HG03565 (cell line): Measurements from ENCODE around the gene WARS2.

Experiments used
- ATAC-seq: cut with Tn5 transposase; IDR thresholded peaks from one replicate; pipeline ENCODE4 v1.9.1; 2021; ENCODE audit warnings: mild to moderate bottlenecking, moderate library complexity; ENCODE audit not compliant: unreplicated experiment

WARS2 gene

DNA sequence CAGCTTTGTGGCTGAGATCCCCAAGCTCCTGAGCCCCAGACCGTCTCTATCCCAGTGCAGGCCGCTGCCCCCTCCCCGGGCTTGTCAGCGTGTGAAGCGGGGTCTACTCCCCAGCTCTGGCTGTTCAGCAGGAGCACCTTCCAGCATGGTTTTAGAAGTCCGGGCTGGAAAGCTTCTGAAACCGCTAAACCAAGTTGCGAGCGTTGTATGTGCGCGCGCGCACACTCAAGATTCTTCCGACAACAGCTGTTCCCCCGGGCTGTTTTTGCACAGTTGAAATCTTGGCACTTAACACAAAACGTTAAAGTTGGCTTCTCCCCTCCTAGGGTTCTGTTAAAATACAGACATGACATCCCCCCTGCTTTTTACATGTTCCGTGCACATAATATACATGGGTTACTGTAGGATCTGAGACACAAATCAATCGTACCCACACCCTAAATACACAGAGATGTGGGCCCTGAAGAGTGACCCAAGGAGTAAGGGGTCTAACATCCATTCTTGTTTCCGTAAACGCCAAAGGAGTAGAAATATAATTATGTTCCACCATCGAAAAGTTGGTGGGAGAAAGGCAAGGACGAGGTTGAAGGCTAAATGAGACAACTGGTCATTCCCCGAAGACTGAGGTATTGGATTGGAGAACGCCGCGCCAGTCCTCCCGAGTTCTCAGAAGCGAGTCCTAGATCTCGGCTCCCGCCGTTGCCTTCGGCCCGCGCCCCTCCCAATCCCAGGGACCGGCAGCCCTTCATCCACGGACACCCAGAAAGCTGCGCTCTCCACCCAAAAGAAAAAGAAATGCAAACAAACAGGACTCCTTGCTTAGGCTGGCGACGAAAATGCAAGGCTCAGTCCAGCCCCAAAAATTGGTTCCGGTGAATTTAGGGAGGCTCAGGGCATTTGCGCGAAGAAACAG, 153.6 kb downstream of the WARS2 start:
- no peak for ATAC-seq

DNA sequence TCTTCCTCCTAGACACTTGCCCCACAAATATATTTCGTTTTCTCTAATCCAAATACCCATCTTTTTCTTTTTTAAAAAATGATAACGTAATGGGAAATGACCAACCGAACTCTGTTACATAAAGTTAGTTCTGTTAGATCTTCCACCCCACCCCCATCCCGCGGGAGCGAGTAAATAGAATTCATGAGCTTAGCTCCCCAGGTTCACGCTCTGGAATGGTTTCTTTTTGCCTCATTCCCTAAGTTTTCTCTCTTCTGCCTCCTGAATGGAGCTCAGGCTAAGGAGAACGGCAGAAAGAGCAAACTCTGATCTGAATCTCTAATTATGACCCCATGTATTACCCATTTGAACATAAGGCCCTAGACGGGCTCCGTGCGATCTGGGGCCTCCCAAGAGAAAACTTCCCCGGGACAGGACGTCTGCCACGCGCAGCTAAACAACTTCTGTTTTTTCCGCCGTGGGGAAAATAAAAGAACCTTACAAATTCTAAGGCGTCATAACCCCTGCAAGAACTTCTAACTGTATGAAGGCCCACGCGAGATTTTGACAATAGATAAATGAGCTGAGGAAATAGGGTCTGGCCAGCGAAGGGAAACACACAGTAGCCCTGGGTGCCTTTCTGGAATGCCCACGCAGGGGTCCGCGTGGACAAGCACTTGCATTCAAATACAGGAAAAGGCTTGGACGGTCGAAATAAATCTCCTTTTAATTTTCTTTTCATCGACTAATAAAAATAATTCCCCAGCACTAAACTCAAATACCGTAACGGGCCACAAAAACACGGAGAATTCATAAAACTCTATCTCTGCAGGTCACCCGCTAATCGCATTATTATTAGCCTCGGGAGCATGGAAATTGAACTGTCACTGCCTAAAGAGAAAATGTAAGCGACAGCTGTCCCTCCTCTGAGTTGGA, 154.6 kb downstream of the WARS2 start:
- ATAC-seq: no peak

DNA sequence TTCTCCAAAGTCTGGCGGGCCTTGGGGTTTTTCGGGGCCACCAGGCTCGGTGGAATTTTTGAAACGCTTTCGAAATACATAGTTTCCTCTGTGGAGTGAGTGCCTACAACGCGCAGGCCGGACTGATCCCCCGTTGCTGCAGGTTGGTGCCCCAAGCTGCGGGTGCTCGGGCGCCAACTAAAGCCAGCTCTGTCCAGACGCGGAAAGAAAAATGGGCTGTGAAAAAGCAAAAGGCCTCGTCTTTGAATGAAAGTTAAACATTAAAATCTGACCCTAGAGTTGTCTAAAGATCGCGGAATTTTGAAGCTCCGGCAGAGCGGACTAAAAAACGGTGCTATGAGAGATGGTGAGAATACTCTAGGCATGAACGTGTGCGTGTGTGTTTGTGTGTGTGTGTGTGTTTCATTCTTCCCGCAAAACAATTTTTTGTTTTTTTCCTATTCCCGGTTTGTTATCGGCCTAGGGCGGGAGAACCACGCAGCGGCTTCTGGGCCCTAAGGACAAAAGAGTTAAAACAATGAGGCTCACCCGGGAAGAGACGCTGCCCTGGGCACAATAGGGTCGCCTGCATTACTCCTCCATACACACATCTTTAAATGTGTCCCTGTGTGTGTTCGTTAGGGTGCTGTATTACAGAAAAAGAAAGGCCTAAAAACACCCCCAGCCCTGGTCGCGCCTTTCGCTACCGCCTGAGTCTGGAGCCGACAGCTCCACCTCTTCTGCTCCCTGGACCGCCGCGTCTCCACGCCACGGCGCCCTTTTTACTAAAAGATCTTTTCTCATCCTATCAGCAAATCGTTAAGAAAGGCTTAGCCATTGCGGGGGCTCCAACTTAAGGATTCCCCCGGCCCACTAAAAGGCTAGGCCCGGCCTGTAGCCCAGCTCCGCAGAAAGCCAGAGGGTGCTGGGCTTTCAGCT, 155.5 kb downstream of the WARS2 start:
- no peak for ATAC-seq

GRCh38 chr1:118984086-118984721, 156.2 kb downstream of the WARS2 start:
- ATAC-seq: no peak

DNA sequence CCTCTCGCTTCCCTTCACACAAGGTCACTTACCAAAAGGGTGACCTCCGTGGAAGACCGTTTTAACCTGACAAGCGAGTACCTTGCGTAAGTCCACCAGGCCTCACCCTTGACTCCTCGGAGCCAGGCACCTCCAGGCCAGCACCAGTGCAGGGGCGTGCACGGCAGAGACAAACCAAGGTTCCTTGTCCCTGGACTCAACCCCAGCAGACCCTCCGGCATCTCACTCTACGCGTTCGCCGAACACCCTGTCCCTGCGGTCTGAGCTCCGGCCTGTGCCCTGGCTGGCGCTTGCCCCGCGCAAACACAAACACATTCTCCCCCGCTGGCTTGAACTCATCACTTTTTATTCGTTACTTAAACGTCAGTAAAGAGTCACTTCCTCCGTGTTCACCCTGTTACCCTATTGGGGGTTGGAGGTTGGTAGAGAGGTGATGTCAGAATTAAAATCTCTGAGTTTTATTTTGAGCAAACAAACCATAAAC, 156.9 kb downstream of the WARS2 start:
- no peak for ATAC-seq

DNA sequence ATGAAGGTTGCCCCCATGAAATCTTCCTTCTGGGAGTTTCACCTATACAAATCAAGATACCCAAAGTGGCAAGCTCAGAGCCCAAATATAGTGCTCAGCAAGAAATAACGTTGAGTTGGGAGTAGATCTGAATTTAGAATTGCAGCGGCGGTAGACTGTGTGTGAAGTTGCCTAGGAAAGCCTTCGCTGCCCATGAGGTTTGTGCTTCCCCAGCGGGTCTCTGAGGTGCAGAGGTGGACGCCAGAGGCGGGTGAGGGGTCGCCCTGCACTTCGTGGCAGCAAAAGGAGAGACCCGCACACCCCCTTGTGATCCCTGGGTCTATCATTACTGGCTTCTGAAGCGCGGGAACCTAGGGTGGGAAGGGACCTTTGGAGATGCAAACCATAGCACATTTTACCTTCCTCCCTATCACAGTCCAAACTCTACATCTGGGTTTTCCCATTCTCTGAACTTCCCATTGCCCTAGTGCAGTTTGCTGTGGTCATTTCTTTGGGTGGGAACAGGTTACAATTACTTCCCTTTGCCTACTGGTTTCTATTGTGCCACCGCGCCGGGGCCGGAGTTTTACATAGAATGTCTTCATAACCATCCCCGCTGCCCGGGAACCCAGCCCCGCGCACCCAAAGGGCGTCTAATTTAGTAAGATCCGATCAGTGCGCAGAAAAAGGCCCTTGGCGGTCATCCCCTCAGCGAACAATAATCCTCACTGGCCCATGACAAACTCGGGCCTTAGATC, 157.5 kb downstream of the WARS2 start:
- no peak for ATAC-seq

GRCh38 chr1:118982266-118982665, 158.2 kb downstream of the WARS2 start:
- no peak for ATAC-seq

- no peak for ATAC-seq
These were observed 159.0 kb downstream of the WARS2 start for GRCh38 chr1:118981436-118981835.
